ENCODE data around the gene NIFK.
"Not testable (repeated sequence)": the region's sequence is repeated elsewhere in the genome, so short reads cannot be mapped to it uniquely, and the experiment has no call there.

The NIFK gene

DNA sequence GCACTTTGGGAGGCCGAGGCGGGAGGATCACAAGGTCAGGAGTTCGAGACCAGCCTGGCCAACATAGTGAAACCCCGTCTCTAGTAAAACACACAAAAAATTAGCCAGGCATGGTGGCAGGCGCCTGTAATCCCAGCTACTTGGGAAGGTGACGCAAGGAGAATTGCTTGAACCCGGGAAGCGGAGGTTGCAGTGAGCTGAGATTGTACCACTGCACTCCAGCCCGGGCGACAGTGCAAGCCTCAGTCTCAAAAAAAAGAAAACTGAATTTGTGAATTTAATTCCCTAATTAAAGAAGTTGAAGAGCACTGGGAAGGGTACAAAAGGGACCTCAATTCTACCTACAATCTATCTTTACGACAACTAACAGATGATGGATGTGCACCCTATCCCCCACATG is 2.1 kb downstream of the NIFK start:
- DNase-seq (ENCODE audit: low spot score) = not testable (repeated sequence)

DNA sequence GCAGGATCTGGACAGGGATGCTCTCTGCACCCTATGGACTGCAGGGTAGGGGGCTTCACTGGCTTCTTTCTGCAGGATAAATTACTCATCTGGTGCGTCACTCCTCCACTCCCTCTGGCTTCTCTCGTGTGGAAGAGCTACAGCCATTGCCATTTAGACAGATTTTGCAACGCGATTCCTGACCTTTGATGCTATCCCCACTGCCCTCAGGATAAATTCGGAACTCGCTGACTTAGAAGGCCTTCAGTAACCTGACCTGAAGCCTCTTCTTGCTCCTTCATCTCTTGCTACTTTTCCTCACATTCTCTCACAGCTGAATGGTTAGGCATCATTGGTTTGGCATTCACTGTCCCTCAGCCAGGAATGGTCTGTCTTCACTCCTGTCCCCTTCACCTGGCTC is 5.3 kb downstream of the NIFK start:
- no peak for DNase-seq (ENCODE audit: low spot score)

DNA sequence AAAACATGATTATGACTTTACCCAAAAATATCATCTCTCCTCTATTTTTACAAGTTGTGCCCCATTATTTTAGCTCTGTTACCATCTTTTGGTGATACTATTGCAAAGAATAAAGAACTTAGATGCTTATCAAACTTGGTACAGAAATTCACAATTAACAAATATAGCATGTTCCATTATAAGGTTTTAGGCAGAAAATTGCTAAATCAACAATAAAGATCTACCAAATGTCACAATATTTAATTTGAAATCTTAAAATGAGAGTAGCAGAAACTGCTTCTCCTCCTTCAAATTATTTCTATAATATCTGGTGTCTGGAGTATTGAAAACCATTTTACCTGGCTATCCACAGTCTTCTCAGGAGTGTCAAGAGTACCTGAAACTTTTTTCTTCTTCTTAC is 8.7 kb downstream of the NIFK start:
- no peak for DNase-seq (ENCODE audit: low spot score)

DNA sequence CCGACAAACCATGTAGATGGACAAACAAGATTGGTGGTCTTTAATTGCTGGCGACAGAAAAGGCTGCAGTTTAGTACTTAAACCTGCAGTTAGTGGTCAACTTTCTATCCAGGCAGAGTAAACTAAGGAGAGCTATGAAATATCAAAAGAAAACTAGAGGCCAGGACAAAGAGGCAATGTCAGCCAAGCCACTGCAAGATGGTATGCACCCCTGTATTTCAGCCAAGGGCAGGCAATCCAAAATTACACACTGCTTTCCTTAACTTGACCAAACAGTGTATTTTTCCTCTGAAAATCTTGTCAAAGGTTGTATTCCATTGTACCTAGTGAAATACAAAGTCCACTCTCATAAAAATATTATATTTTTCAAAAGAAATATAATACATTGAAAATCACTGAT is 9.3 kb downstream of the NIFK start:
- no peak for DNase-seq (ENCODE audit: low spot score)

DNA sequence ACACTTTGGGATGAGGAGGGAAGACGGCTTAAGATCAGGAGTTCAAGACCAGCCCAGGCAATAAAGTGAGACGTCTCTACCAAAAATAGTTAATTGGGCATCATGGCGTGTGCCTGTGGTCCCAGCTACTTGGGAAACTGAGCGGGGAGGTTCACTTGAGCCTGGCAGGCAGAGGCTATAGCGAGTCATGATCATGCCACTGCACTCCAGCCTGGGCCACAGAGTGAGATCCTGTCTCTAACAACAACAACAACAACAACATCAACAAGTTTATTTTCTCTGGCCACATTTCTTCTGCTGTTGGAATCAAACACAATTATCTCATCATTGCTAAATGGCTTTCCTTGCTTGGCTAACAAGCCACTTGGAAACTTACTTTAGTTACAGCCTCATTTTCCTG is 13.4 kb downstream of the NIFK start:
- no peak for DNase-seq (ENCODE audit: low spot score)

DNA sequence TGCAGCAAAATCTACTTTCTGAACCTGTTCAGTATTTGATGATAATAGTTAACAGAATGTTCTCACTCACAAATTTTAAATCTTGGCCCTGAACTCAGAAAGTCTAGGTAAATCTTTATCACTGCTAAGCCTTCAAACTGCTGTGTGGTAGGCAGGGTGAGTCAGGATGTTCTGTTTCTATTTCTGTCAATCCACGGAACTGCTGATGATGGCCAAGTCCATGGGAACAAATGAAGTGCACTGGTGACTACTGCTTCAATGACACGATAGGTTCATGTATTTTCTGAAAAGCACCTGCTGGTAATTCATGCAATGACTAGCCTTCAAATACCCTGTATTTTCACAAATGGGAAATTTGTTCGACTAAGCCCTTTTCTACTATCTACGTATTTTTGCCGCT is 14.2 kb downstream of the NIFK start:
- DNase-seq (ENCODE audit: low spot score) = peak; percentile 73

DNA sequence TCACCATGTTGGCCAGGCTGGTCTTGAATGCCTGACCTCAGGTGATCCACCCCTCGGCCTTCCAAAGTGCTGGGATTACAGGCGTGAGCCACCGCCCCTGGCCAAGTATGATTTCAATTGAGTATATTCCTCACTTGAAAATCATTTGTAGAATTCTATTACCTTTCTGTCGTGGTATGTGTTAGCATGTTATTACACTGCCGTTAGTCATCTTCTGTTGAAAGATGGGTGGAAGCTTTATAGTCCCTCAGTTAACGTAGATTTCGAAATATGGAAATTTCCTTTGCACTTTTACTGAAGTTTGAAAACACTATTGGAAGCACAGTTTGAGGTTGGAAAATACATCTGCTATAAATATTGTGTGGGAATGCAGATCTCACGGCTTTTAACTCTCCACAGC is 14.7 kb downstream of the NIFK start:
- peak; percentile 53 for DNase-seq (ENCODE audit: low spot score)

DNA sequence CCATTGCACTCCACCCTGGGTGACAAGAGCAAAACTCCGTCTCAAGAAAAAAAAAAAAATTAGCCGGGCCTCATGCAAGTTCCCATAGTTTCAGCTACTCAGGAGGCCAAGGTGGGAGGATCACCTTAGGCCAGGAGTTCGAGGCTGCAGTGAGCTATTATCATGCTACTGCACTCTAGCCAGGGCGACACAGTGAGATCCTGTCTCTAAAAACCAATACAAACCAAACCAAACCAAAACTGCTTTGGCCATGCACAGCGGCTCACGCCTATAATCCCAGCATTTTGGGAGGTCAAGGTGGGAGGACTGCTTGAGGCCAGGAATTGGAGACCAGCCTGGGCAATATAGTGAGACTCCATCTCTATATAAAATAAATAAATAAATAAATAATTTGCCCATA is 19.1 kb downstream of the NIFK start:
- DNase-seq (ENCODE audit: low spot score) = no peak

DNA sequence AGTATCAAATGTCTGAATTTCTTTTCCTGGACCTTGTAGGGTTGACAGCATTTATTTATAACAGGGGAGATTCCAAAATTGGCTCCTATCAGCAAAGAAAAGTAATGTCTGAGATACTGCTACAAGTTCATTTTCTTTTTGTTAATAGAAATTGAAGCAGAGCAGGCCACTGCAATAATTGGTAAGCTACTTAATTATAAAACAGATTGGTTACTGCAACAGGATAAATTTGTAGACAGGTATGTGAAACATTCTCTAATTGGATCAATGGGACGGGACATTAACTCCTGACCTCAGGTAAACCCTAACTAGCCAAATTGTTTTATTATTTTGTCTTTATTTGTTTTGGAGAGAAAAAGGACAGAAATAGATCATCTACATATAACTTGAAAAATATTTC is 20.5 kb downstream of the NIFK start:
- DNase-seq (ENCODE audit: low spot score) = no peak

DNA sequence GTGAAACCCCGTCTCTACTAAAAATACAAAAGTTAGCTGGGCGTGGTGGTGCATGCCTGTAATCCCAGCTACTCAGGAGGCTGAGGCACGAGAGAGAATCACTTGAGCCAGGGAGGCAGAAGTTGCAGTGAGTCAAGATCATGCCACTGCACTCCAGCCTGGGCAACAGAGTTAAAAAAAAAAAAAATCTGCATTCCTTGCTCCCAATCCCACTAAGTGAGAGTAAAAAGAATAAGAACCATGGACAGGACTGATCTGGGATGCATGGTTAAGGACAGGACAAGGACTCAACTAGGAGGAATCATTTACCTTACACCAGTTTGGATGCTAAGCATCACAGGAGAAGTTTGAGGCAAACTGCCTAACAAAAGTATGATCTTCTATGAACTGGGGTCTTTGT is 25.2 kb downstream of the NIFK start:
- not testable (repeated sequence) for DNase-seq (ENCODE audit: low spot score)

DNA sequence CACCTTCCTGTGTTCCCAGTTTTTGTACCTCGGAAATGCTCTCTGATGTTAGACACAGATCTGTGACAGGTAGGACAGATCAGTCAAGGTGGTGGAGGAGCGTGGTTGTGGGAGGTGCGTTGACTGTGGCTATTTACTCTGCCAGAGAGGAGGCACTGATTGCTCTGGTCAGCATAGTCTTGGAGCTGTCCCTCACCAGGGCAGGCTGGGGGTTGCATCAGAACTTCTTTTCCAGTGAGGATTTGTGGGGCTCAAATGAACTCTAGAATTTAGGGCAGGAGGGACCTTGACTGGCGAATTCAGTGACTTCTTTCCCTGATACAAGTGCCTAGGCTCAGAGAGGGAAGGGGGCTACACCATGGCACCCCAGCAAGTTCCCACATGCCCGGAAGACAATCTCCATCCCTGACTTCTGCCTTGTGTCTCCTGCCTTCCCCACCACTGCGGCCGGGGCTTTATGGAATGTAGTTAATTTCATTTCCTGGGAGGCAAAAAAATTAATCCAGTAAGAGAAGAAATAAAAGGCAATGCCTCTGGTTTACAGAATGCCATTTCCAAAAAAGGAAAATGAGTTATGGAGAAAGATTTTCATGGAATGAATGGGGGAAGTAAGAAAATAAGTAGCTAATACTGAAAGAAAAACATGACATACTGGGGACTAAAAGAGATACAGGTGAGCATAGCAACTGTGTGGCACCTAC is 26.1 kb downstream of the NIFK start:
- peak; percentile 32 for DNase-seq (ENCODE audit: low spot score)

DNA sequence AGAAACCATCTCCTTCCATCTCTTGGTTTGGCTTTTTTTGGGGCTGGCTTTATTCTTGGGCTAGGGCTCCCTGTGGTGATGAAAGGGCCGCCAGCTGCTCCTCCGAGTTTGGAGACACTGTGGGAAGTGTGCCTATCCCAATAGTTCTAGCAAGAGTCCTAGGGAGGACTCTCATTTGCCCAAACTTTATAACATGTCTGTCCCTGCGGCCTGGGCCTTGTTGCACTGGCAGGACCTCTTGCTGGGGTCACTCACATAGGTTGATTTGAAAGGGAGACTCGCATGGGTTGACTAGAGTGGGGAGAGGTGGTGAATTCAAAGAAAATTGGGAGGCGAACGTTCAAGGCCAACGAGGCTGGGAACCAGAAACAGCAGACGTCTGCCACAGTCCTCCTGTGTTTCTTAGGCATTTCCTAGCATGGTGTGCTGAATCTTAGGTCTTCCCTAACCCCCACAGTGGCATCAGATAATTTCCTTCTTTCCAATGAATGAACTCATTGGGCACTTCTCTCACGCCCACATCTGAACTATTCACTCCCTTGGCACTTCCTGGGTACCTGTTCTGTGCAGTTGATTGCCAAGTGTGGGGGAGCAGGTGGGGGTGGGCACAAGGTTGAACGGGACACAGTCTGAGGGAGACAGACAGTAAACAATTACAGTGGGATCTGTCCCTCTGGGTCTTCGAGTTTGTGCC is 26.8 kb downstream of the NIFK start:
- no peak for DNase-seq (ENCODE audit: low spot score)

DNA sequence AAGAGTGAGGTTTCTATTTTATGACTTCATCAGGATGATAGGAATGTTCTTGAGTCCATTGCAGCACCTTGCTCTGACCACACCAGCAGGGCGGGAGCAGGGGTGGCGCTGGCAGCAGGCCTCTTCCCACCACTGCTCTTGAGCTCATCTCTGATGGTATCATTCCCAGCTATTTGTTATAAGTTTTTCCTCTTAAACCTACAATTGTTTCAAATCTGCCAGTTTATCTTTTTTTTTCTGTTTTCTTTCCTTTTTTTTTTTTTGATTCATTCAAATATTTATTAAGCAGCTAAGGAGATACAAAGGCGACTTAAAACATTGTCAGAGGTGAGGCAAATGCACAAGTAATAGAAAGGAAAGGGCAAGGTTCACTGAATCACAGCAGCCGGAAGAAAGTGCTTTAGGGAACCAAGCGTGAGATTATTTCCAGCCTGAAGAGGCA is 28.7 kb downstream of the NIFK start:
- no peak for DNase-seq (ENCODE audit: low spot score)

DNA sequence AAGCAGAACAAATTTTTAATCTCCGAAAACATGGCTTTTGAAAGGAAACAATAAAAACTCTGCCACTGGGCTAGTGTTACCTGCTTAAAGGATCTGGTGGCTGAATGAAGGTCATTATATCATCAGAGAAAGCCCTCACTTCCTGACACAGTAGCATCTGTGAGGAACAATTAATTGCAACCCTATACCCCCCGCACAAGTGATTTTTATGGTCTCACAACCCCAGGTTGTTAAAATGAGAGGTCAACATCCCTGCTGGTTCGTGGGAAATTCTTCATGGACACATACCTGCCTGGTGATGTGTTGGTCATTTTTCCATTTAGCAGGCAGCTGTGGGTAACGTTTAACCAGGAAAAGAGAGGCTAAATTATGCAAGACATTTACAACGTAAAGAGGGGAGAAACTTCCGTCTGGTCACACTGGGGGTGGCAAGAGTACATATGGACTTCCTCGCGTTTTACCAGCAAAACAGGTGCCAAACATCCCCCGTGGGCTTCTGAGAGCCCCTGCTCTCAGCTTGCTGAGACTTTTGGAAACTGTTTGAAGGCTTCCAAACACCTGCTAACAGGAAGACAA is 29.2 kb downstream of the NIFK start:
- DNase-seq (ENCODE audit: low spot score) = no peak

DNA sequence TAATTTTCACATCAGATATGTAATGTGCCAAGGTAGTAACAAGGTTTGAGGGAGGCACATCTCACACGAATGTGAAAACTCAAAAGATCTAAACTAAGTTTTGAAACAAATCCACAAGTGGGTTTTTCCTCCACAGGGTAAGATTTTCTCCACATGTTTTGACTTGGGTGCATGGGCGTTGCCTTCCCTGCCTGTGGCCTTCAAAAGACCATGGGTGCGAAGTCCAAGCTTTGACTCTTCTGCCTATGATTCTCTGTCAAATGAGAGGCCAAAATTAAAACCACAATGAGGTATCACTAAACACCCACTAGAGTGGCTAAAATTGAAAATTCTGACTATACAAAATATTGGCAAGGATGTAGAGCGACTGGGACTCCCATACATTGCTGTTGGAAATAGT is 30.7 kb downstream of the NIFK start:
- no peak for DNase-seq (ENCODE audit: low spot score)

DNA sequence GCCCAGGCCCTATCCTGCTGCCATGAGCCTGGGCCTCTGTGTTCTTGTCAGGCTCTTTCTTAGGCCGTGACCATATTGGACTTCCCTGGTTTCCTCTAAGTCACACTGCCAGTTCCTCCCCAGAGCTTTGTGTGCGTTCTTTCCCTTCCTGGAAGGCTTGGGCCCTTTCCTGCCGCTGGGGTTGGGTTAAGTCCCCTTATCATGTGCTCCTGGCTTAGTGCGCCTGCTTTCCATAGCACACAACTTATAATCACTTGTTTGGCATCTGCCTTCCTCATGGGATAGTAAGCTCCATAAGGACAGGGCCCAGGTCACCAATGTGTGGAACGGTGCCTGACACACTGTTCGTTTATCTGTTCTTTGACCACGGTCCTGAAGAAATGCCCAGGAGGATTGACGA is 31.3 kb downstream of the NIFK start:
- no peak for DNase-seq (ENCODE audit: low spot score)

DNA sequence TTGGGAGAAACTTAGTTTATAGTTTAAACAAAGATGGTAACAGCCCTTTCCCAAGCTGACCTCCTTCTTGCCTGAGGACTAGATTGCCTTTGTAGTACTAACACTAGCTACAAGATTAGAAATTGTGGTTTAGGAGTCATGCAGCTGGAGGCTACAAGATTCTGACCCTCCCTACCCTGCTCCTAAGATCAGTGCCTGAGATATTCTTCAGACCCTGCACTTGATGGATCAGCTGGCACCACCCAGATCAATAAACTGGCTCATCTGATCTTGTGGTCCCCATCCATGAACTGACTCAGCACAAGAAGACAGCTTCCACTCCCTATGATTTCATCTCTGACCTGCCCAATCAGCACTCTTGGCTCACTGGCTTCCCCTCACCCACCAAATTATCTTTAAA is 34.9 kb downstream of the NIFK start:
- DNase-seq (ENCODE audit: low spot score) = not testable (repeated sequence)

DNA sequence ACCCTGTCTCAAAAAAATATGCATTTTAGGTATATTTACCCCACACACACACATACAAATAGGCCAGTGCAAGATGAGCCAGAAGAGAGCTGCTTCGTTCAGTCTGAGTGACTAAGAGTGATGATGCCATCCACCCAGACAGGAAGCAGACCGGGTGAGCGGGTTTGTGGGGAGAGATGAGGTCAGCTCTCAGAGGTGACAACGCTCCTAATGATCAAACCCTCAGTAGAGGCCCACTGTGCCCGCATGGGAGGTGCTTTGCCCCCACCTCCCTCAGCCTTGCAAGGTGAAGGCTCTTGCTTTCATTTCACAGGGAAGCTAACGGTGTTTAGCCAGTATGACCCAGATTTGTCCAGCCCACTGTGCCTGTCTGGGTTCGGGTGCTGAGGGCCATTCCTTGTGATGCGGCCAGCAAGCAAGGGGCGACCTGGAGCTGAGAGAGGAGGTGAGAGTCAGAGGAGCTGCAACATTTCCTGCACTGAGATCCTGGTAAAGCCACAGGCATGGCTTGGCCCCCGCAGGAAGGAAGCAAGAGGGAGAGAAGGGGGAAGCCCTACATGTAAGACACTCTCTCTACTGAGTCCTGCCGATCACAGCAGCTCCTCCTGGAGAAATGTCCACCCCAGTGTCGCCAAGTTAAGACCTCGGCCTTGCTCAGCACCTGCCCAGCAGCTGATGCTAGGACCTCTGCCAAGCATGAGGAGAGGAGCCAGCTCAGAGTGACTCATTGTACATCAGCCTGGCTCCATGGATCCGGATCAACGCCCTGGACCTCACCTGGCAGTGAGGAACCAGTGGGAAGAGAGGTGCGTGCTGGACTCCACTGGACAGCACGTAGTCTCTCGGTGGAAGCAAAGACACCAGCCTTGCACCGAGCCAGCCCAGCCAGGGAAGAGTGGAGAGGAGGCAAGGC is 37.0 kb downstream of the NIFK start:
- peak; percentile 77 for DNase-seq (ENCODE audit: low spot score)

DNA sequence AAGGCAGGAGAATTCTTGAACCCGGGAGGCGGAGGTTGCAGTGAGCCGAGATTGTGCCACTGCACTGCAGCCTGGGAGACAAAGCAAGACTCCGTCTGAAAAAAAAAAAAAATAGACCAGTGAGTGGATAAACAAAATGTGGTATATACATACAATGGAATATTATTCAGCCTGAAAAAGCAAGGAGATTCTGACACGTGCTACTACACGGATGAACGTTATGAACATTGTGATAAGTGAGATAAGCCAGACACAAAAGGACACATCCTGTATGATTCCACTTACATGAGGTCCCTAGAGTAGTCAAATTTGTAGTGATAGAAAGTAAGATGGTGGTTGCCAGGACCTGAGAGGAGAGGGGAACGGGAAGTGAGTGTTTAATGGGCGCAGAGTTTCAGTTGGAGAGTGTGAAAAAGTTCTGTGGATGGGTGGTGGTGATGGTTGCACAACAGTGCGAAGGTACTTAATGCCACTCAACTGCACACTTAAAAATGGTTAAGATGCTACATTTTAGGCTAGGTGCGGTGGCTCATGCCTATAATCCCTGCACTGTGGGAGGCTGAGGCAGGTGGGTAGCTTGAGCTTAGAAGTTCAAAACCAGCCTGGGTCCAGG is 38.3 kb downstream of the NIFK start:
- DNase-seq (ENCODE audit: low spot score) = no peak

DNA sequence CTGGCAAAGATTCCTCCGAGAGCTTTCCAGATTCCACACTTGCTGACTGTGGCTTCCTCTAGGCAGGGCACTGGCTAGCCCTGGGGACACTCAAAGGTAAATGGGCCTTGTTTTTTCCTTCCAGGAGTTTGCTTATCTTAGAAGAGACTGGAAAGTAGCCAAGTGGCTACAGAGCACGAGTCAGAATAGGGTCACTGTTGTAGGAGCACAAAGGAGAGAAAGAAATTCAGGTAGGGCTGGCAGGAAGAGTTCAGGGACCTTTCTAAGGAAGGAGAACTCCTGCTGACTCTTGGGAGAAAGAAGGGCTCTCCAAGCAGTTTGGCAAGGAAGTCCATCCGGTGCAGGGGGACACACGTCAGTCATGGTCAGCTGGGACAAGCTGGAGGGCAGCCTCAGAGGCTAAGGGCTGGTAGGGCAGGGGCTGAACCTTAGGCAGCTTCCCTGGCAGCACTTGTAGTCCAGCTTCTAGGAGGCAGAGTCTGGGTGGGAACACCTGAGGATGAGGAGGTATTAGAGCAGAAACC is 39.5 kb downstream of the NIFK start:
- no peak for DNase-seq (ENCODE audit: low spot score)

DNA sequence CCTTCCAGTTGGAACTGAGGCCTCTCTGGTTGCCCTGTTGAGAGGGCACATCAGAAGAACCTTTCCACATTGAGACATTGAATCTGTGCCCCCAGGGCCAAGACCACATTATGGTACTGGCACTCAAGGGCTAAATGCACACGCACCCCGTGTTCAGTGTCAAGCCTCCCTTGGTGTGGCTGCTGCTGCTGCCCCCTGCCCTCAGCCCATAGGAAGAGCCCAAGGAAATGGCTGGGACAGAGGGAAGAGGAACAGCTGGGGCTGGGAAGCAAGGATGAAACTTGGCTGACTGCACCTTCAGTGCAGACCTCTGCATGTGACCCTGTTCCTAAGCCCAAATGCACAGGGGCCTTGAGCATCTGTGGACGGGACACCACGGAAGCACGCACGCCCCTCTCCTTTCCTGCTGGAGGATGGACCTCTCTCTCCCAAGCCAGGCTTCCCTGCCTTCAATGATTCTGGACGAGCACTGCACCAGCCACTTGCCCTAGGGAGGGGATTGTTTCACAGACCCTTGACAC is 40.2 kb downstream of the NIFK start:
- DNase-seq (ENCODE audit: low spot score) = no peak

DNA sequence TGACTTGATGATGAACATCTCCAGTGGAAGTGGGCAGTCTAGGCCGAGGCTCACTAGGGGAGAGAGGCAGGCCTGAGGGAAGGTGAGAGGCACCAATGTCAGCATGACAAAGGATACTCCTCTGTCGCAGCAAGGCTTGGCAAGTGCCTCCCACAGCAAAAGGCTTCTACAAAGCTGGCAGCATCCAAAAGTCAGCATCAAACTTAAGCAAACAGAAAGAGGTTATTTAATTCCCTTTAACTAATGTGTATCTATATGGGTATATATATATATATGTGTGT is 41.6 kb downstream of the NIFK start:
- DNase-seq (ENCODE audit: low spot score) = no peak
